HEK293 (cell line): Measurements from ENCODE around the gene BCL2L13.
A peak's percentile ranks its signal among the peaks of the same experiment; 100 is the strongest.

ENCODE experiments used
- CTCF ChIA-PET: fragments of 350-600 bp; formaldehyde crosslinking; extraction: SDS; loops from one replicate; lab custom pipeline; 2021; ENCODE audit warnings: antibody characterized with exemption; lab: Yijun Ruan, JAX
- POLR2A ChIA-PET: fragments of 300-600 bp; formaldehyde crosslinking; extraction: SDS; loops from one replicate; lab custom pipeline; 2020; ENCODE audit warnings: antibody characterized with exemption, inconsistent platforms; lab: Yijun Ruan, JAX
- H3K27ac ChIP-seq: fragments of 200-500 bp; sonication (Bioruptor generic); 2 replicates; pipeline ENCODE4 v1.5.1; 2014; ENCODE audit warnings: low read depth, low read length, control low read depth, inconsistent platforms; ENCODE audit errors: extremely low read depth
- H3K36me3 ChIP-seq, 2 experiments: fragments of 200-500 bp in 1 of 2; sonication (Bioruptor generic) in 1 of 2; 1 replicate in 1 of 2; 2 replicates in 1 of 2; pipeline ENCODE4 v1.5.1; 2014 to 2017; ENCODE audit warnings: inconsistent platforms in 2 of 2, low read length in 2 of 2; ENCODE audit not compliant: control insufficient read depth in 2 of 2, insufficient read depth in 1 of 2
- H3K4me1 ChIP-seq: fragments of 200-500 bp; sonication (Bioruptor generic); 2 replicates; pipeline ENCODE4 v1.5.1; 2014; ENCODE audit warnings: mild to moderate bottlenecking, low read length, inconsistent platforms; ENCODE audit not compliant: control insufficient read depth, insufficient read depth
- H3K4me3 ChIP-seq: 2 replicates; pipeline ENCODE4 v1.5.1; 2011; ENCODE audit warnings: low read depth, mild to moderate bottlenecking, control low read depth, low read length, moderate library complexity
- H3K9me3 ChIP-seq: fragments of 200-500 bp; sonication (Bioruptor generic); 2 replicates; pipeline ENCODE4 v1.5.1; 2014; ENCODE audit warnings: low read depth, low read length, inconsistent platforms; ENCODE audit not compliant: control insufficient read depth, insufficient read depth
- BCL11A ChIP-seq: fragments of 450-650 bp; formaldehyde crosslinking; IDR thresholded peaks from 2 replicates; pipeline ENCODE4 v1.5.1; 2016; ENCODE audit warnings: low read depth, missing biosample characterization, missing genetic modification characterization
- HOXC10 ChIP-seq: sonication (generic); formaldehyde crosslinking; IDR thresholded peaks from 2 replicates; pipeline ENCODE4 v1.8.1; 2023; ENCODE audit warnings: mild to moderate bottlenecking, missing genetic modification reagents
- KLF1 ChIP-seq: fragments of 450-650 bp; formaldehyde crosslinking; IDR thresholded peaks from 2 replicates; pipeline ENCODE4 v1.5.1; 2016; ENCODE audit warnings: missing biosample characterization, missing genetic modification characterization
- KLF16 ChIP-seq: fragments of 450-650 bp; formaldehyde crosslinking; IDR thresholded peaks from 2 replicates; pipeline ENCODE4 v1.5.1; 2017; ENCODE audit warnings: missing biosample characterization, missing genetic modification characterization
- SP7 ChIP-seq: fragments of 450-650 bp; formaldehyde crosslinking; IDR thresholded peaks from 2 replicates; pipeline ENCODE4 v1.5.1; 2016; ENCODE audit warnings: missing biosample characterization, missing genetic modification characterization
- ZBTB48 ChIP-seq: fragments of 450-650 bp; formaldehyde crosslinking; IDR thresholded peaks from 2 replicates; pipeline ENCODE4 v1.5.1; 2016; ENCODE audit warnings: missing biosample characterization, missing genetic modification characterization
- ZFHX2 ChIP-seq: fragments of 450-650 bp; formaldehyde crosslinking; conservative IDR thresholded peaks from 2 replicates; pipeline ENCODE4 v1.5.1; 2016; ENCODE audit warnings: missing biosample characterization, missing genetic modification characterization
- ZNF114 ChIP-seq: fragments of 450-650 bp; formaldehyde crosslinking; IDR thresholded peaks from 2 replicates; pipeline ENCODE4 v1.5.0; 2017; ENCODE audit warnings: missing biosample characterization, missing genetic modification characterization
- ZNF132 ChIP-seq: fragments of 450-650 bp; formaldehyde crosslinking; IDR thresholded peaks from 2 replicates; pipeline ENCODE4 v1.5.1; 2017; ENCODE audit warnings: missing biosample characterization, missing genetic modification characterization, borderline replicate concordance
- ZNF133 ChIP-seq: fragments of 450-650 bp; formaldehyde crosslinking; IDR thresholded peaks from 2 replicates; pipeline ENCODE4 v1.5.1; 2016; ENCODE audit warnings: missing biosample characterization, missing genetic modification characterization
- ZNF394 ChIP-seq: fragments of 450-650 bp; formaldehyde crosslinking; IDR thresholded peaks from 2 replicates; pipeline ENCODE4 v1.5.1; 2016; ENCODE audit warnings: missing biosample characterization, missing genetic modification characterization, mild to moderate bottlenecking, moderate library complexity, borderline replicate concordance
- ZNF501 ChIP-seq: fragments of 450-650 bp; formaldehyde crosslinking; IDR thresholded peaks from 2 replicates; pipeline ENCODE4 v1.5.1; 2016; ENCODE audit warnings: missing biosample characterization, missing genetic modification characterization
- ZNF529 ChIP-seq: fragments of 450-650 bp; formaldehyde crosslinking; IDR thresholded peaks from 2 replicates; pipeline ENCODE4 v1.5.1; 2017; ENCODE audit warnings: missing genetic modification characterization, missing biosample characterization; ENCODE audit not compliant: insufficient replicate concordance
- ZNF596 ChIP-seq: fragments of 450-650 bp; IDR thresholded peaks from 2 replicates; pipeline ENCODE4 v1.5.0; 2018; ENCODE audit warnings: missing biosample characterization, mild to moderate bottlenecking, missing genetic modification characterization, moderate library complexity
- ZNF600 ChIP-seq: fragments of 450-650 bp; formaldehyde crosslinking; IDR thresholded peaks from 2 replicates; pipeline ENCODE4 v1.5.1; 2016; ENCODE audit warnings: missing biosample characterization, missing genetic modification characterization
- ZNF660 ChIP-seq: fragments of 450-650 bp; IDR thresholded peaks from 2 replicates; pipeline ENCODE4 v1.5.1; 2018; ENCODE audit warnings: missing biosample characterization, mild to moderate bottlenecking, missing genetic modification characterization
- ZNF837 ChIP-seq: fragments of 450-650 bp; formaldehyde crosslinking; IDR thresholded peaks from 2 replicates; pipeline ENCODE4 v1.5.1; 2016; ENCODE audit warnings: missing biosample characterization, missing genetic modification characterization
- TF ChIP-seq, protein P1 (sequence below): fragments of 450-650 bp; formaldehyde crosslinking; IDR thresholded peaks from 2 replicates; pipeline ENCODE4 v1.5.1; 2017; ENCODE audit warnings: missing biosample characterization, missing genetic modification characterization
- TF ChIP-seq, protein P2 (sequence below): fragments of 450-650 bp; formaldehyde crosslinking; IDR thresholded peaks from 2 replicates; pipeline ENCODE4 v1.5.1; 2016; ENCODE audit warnings: missing biosample characterization, missing genetic modification characterization, borderline replicate concordance
- TF ChIP-seq, protein P3 (sequence below): fragments of 450-650 bp; formaldehyde crosslinking; IDR thresholded peaks from 2 replicates; pipeline ENCODE4 v1.5.1; 2016; ENCODE audit warnings: missing biosample characterization, missing genetic modification characterization
- TF ChIP-seq, protein P4 (sequence below): fragments of 450-650 bp; formaldehyde crosslinking; IDR thresholded peaks from 2 replicates; pipeline ENCODE4 v1.5.1; 2016; ENCODE audit warnings: missing biosample characterization, missing genetic modification characterization

Gene BCL2L13

DNA sequence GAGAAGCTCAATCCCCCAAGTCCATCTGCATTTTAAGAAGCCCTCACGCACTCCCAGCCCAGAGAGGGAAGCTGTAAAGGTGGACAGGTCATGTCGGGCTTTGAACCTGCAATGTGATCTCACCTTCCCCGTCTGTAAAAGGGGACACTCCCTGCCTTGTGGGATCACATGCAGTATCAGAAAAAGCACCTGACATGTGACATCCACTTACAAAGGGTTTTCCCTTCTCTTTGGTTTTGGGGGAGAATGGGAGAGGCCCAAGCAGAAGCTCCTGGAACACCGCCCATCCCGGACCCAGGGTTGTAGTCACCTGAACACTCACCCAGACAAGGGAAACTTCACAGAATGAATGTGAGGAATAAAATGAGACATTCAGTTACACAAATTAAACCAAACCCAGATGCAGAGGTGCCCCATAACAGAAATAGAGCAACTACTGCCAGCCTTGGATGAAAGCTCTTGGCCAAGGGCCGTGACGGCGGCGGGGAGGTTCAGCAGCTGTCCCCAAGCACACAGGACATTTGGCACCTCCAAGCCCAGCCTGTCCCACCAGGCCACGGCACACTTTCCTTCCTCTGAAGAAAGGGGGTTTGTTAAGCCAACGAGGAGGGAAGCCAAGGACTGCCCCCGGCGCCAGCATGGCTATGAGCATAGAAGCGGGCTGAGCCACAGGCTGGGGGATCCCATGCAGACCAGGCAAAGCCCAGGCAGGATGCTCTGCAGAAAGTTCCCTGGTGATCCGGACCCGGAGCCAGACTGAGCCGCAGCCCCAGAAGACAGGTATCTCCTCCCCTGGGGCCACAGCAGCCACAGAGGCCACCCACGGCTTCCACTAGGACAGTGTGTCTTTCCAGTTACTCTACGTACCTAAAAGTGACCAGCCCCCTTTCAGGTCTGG lies 131.9 kb downstream of the BCL2L13 start (continued):
- no peak for TF ChIP-seq ZNF596 (tag by site-specific recombination)
- TF ChIP-seq, all 188 proteins: peak for 2

DNA sequence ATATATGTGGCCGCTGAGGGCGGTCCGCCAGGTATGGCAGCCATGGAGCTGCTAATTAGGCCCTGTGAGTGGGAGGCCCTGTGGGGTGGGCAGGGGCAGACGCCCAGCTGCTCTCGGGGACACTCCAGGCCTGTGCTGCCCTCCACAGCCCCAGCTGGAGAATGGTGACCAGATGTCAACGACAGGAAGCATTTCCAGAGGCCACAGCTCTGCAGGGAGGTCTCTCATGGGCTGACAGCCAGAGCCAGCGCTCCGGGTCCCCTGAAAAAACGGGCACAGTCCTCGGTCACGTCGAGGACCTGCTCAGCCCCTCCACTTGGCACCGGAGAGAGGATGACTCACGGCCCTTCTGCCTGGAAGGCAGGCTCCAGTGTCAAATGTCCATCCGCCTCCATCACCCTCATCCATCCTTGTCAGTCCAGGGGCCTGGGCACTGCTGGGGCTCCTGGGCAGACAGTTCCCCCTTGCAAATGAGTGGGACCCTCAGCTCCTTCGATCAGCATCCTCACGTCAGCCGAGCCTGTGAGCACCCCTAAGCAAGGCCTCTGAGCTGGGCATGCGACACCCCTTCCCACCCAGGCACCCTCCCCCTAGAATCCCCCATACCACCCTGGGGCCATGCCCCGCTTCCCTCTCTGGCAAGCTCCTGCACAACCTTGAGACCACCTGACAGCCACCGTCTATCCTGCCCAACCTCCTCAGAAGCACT lies 133.8 kb downstream of the BCL2L13 start:
- TF ChIP-seq ZFHX2 (tag by site-specific recombination) (0 out of 2 replicates have a peak, but pooled peaks have one; percentile 13), ZBTB48 (tag by site-specific recombination) (no peak), ZNF132 (tag by site-specific recombination) (no peak), BCL11A (tag by site-specific recombination) (no peak), ZNF837 (tag by site-specific recombination) (no peak), ZNF529 (tag by site-specific recombination) (no peak), SP7 (tag by site-specific recombination) (0 out of 2 replicates have a peak, but pooled peaks have one; percentile 21)
- TF ChIP-seq, protein P1, sequence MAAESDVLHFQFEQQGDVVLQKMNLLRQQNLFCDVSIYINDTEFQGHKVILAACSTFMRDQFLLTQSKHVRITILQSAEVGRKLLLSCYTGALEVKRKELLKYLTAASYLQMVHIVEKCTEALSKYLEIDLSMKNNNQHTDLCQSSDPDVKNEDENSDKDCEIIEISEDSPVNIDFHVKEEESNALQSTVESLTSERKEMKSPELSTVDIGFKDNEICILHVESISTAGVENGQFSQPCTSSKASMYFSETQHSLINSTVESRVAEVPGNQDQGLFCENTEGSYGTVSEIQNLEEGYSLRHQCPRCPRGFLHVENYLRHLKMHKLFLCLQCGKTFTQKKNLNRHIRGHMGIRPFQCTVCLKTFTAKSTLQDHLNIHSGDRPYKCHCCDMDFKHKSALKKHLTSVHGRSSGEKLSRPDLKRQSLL (tag by site-specific recombination) = 0 out of 2 replicates have a peak, but pooled peaks have one; percentile 22
- TF ChIP-seq, protein P2, sequence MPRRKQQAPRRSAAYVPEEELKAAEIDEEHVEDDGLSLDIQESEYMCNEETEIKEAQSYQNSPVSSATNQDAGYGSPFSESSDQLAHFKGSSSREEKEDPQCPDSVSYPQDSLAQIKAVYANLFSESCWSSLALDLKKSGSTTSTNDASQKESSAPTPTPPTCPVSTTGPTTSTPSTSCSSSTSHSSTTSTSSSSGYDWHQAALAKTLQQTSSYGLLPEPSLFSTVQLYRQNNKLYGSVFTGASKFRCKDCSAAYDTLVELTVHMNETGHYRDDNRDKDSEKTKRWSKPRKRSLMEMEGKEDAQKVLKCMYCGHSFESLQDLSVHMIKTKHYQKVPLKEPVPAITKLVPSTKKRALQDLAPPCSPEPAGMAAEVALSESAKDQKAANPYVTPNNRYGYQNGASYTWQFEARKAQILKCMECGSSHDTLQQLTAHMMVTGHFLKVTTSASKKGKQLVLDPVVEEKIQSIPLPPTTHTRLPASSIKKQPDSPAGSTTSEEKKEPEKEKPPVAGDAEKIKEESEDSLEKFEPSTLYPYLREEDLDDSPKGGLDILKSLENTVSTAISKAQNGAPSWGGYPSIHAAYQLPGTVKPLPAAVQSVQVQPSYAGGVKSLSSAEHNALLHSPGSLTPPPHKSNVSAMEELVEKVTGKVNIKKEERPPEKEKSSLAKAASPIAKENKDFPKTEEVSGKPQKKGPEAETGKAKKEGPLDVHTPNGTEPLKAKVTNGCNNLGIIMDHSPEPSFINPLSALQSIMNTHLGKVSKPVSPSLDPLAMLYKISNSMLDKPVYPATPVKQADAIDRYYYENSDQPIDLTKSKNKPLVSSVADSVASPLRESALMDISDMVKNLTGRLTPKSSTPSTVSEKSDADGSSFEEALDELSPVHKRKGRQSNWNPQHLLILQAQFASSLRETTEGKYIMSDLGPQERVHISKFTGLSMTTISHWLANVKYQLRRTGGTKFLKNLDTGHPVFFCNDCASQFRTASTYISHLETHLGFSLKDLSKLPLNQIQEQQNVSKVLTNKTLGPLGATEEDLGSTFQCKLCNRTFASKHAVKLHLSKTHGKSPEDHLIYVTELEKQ = no peak
- Histone ChIP-seq H3K4me1 (peaks cover 5% of the 10 kb centered on the region), H3K36me3 (peaks cover 0 to 7% of the 10 kb centered on the region in 2 experiments; a peak in 1 of 3 replicates), H3K9me3 (no peaks in the 10 kb centered on the region), H3K4me3 (no peak overlapping the region), H3K27ac (no peak overlapping the region)
- POLR2A ChIA-PET = interaction anchor here (0.9 to 1.4 kb wide), 6 partner anchors 9 to 306 kb away, joined by 3 to 4 read pairs (median 4); no protein-coding TSS in a partner anchor
- CTCF ChIA-PET = interaction anchor here (0.5 to 3.7 kb wide), 3 partner anchors 18 to 38 kb away, joined by 3 to 23 read pairs (median 4); no protein-coding TSS in a partner anchor

DNA sequence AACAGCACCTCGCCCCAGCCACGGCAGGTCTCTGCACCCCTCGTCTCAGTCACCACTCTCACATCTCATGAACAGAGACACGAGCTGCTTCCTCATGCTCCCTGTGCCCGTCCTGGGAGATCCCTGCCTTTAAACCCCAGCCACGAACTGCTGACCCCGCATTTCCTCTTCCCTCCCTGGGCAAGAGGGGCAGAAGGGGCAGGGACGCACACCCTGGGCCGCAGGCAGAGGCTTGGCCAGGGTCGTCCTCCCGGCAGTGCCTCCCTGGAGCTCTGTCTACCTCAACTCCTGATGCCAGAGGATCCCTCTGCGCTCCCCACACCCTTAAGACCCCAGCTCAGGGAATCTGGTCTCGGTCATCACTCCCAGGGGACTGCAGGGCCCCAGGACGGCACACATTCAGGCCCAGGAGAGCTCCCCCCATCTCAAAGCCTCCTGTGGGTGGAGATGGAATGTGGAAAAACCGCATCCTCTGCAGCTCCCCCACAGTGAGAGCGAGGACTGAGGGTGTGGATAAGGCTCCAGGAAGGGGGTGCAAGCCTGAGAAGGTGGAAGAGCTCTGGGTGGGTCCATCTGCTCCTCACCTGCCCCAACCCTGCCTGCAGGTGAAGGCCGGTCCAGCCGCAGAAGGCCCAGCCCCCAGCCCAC lies 134.5 kb downstream of the BCL2L13 start:
- Histone ChIP-seq H3K36me3 (peaks cover 0 to 7% of the 10 kb centered on the region in 2 experiments; a peak in 1 of 3 replicates), H3K27ac (no peak overlapping the region; the same call in 1 of the 2 replicates), H3K4me3 (peak overlapping the region; percentile 61), H3K9me3 (no peaks in the 10 kb centered on the region), H3K4me1 (peaks cover 5% of the 10 kb centered on the region)
- POLR2A ChIA-PET = interaction anchor here (0.6 to 1.4 kb wide), 11 partner anchors 10 to 498 kb away, joined by 3 to 9 read pairs (median 3); no protein-coding TSS in a partner anchor
- CTCF ChIA-PET = interaction anchor here (0.5 to 3.7 kb wide), 3 partner anchors 18 to 39 kb away, joined by 3 to 23 read pairs (median 4); no protein-coding TSS in a partner anchor
- TF ChIP-seq, protein P3, sequence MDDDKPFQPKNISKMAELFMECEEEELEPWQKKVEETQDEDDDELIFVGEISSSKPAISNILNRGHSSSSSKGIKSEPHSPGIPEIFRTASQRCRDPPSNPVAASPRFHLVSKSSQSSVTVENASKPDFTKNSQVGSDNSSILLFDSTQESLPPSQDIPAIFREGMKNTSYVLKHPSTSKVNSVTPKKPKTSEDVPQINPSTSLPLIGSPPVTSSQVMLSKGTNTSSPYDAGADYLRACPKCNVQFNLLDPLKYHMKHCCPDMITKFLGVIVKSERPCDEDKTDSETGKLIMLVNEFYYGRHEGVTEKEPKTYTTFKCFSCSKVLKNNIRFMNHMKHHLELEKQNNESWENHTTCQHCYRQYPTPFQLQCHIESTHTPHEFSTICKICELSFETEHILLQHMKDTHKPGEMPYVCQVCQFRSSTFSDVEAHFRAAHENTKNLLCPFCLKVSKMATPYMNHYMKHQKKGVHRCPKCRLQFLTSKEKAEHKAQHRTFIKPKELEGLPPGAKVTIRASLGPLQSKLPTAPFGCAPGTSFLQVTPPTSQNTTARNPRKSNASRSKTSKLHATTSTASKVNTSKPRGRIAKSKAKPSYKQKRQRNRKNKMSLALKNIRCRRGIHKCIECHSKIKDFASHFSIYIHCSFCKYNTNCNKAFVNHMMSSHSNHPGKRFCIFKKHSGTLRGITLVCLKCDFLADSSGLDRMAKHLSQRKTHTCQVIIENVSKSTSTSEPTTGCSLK (tag by site-specific recombination) = no peak
- TF ChIP-seq ZNF114 (tag by site-specific recombination) (no peak), KLF16 (tag by site-specific recombination) (no peak), ZNF600 (0 out of 2 replicates have a peak, but pooled peaks have one; percentile 17), HOXC10 (CRISPR knock-in tag) (no peak), ZNF501 (no peak), KLF1 (tag by site-specific recombination) (no peak), ZNF660 (tag by site-specific recombination) (no peak), ZNF133 (tag by site-specific recombination) (no peak), ZNF394 (no peak)
- TF ChIP-seq, protein P4, sequence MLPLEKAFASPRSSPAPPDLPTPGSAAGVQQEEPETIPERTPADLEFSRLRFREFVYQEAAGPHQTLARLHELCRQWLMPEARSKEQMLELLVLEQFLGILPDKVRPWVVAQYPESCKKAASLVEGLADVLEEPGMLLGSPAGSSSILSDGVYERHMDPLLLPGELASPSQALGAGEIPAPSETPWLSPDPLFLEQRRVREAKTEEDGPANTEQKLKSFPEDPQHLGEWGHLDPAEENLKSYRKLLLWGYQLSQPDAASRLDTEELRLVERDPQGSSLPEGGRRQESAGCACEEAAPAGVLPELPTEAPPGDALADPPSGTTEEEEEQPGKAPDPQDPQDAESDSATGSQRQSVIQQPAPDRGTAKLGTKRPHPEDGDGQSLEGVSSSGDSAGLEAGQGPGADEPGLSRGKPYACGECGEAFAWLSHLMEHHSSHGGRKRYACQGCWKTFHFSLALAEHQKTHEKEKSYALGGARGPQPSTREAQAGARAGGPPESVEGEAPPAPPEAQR (tag by site-specific recombination) = no peak
